HUES48 (cell line): Measurements from ENCODE around the gene VGLL3.

Source experiments
- H3K27ac ChIP-seq: one replicate; pipeline ENCODE4 v1.7.0; 2013; ENCODE audit warnings: low read depth, low read length, inconsistent platforms
- H3K27me3 ChIP-seq: 2 replicates; pipeline ENCODE4 v1.6.1; 2013; ENCODE audit warnings: mild to moderate bottlenecking, low read length; ENCODE audit not compliant: control insufficient read depth, insufficient read depth
- H3K36me3 ChIP-seq: 2 replicates; pipeline ENCODE4 v1.6.1; 2013; ENCODE audit warnings: low read length; ENCODE audit not compliant: control insufficient read depth, insufficient read depth
- H3K4me1 ChIP-seq: 2 replicates; pipeline ENCODE4 v1.6.1; 2013; ENCODE audit warnings: mild to moderate bottlenecking, low read length; ENCODE audit not compliant: control insufficient read depth, insufficient read depth
- H3K4me3 ChIP-seq: 2 replicates; pipeline ENCODE4 v1.5.1; 2013; ENCODE audit warnings: mild to moderate bottlenecking, low read depth, low read length
- H3K9ac ChIP-seq: 2 replicates; pipeline ENCODE4 v1.6.1; 2013; ENCODE audit warnings: mild to moderate bottlenecking, low read depth, low read length, moderate library complexity
- H3K9me3 ChIP-seq: 2 replicates; pipeline ENCODE4 v1.6.1; 2013; ENCODE audit warnings: low read length; ENCODE audit not compliant: control insufficient read depth, insufficient read depth

VGLL3 gene

DNA sequence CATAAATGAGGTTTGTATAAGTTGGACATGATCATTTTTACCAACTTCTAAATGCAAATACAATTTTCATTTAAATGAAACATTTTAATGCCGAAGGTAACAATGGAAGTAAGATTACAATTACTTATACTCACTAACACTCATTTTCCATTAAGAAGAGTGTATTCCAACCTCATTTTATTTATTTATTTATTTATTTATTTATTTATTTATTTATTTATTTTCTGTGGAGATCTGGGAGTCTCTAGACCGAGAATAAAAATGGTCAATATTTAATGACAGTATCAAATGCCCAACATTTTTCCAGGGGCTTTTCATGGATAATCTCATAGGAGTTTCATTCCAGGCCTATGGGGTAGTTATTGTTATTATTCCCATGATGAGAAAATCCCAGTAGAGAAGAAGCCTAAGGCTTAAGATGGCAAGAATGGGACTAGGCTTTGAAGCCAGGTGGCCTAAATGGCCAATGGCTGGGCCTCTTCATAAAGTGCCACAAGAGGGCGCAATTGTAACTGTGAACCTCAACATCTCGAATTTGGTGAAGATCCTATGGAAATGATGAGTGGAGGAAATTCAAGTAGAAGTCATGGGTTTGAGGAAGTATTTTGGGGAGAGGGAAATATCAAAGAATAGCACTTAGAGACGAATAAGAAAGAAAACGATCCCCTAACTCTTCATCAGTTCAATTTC, 21.3 kb downstream of the VGLL3 start:
- Histone ChIP-seq H3K4me1 (peaks cover 8% of the 10 kb centered on the region; the same call in 1 of the 2 replicates), H3K9me3 (no peaks in the 10 kb centered on the region), H3K27ac (no peak overlapping the region), H3K4me3 (no peak overlapping the region), H3K36me3 (no peaks in the 10 kb centered on the region), H3K27me3 (no peaks in the 10 kb centered on the region), H3K9ac (no peak overlapping the region)

DNA sequence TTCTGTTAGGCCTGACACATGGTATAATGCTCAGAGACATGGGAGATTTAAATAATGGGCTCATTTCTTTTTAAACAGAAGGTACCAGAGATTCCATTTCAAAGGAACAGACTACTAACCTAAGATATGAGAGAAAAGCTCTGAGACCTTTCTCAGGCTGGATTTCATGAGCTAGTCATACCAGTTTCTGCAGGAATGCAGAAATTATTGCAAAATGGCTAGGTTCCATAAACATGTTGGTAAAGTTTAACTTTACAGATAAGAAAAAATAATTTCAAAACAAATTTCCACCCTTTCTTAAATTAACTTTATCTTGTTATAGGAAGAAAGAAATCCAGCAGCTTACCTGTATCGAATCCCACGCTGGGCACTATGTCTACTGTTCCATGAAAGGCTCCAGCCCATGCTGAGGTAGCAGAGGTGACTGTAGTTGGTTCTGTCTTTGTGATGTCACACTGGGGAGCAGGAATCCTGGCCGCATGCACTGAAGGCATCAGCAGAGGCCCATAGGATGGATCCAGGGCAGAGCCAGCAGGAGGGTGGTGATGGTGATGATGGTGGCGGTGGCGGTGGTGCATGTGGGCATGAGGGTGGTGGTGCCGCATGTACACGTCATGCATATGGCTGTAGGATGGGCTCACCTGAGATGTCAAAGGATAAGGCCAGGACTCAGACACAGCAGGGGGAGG, 22.6 kb downstream of the VGLL3 start:
- Histone ChIP-seq H3K4me1 (peaks cover 8% of the 10 kb centered on the region; the same call in 1 of the 2 replicates), H3K36me3 (no peaks in the 10 kb centered on the region), H3K9me3 (no peaks in the 10 kb centered on the region), H3K4me3 (no peak overlapping the region), H3K9ac (no peak overlapping the region), H3K27me3 (no peaks in the 10 kb centered on the region), H3K27ac (no peak overlapping the region)

DNA sequence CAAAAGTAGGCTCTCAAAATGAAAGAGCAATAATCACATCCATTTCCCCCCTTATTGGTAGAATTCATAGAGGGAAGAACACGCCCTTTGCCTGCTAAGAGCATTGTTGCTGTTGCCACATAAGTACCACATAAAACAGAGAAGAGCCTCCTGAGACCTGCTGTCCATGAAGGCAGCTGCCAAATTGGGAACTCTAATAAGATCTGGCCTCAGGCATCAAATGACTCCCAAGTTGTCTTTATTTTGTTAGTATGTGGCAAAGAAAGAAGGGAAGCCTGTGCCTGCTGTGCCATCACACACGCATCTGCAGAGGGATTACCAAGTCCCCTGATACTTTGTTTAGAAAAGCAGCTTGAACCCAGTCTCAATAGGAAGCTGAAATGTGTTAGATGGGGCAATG, 23.9 kb downstream of the VGLL3 start:
- H3K4me3 ChIP-seq, result no peak overlapping the region

DNA sequence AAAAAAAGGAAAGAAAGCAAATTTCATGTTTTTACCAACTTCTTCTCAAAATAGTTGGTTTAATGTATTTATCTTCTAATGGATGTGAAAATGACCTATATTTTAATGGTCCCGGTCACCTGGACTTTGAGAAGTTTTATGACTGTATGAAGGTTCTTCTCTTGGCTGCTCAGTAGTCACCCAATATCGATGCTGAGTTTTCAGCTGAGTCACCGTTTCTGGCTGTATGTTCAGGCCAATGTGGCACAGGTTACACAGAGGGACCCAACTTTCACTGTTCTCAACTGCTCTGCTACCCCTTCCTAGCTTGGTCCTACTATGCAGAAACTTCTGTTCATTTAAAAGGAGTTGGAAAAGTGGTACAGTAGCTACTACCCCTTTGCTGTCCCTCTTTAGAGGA, 25.8 kb downstream of the VGLL3 start:
- no peak overlapping the region for H3K4me3 ChIP-seq
- H3K36me3 ChIP-seq, result no peaks in the 10 kb centered on the region
- H3K27ac ChIP-seq, result no peak overlapping the region
- no peaks in the 10 kb centered on the region for H3K9me3 ChIP-seq
- no peak overlapping the region for H3K9ac ChIP-seq
- no peaks in the 10 kb centered on the region for H3K27me3 ChIP-seq
- peaks cover 8% of the 10 kb centered on the region for H3K4me1 ChIP-seq

More for the DNA sequence above, 23.9 kb downstream of the VGLL3 start:
- Histone ChIP-seq H3K36me3 (no peaks in the 10 kb centered on the region), H3K9ac (no peak overlapping the region), H3K27me3 (no peaks in the 10 kb centered on the region), H3K4me1 (peaks cover 8% of the 10 kb centered on the region; the same call in 1 of the 2 replicates), H3K9me3 (no peaks in the 10 kb centered on the region), H3K27ac (peak overlapping the region; percentile 56)

DNA sequence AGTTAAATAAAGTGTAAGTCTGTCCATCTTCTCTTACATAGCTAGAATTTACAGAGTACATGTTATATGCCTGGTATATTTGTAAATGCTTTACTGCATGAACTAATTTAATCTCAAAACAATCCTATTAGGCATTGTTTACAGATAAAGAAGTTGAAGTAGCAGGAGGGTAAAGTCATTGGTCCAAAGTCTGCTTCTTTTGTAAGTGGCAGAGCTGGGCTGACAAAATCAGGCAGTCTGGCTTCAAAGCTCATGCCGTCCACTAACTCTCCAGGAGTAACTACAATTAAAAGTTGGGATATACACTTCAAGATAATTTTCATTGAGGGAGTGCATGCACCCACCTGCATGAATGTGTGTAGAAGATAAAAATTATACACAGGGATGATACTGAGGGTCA, 27.3 kb downstream of the VGLL3 start:
- no peak overlapping the region for H3K27ac ChIP-seq
- peaks cover 12% of the 10 kb centered on the region for H3K4me1 ChIP-seq
- no peak overlapping the region for H3K4me3 ChIP-seq
- H3K9ac ChIP-seq, result no peak overlapping the region
- H3K27me3 ChIP-seq, result no peaks in the 10 kb centered on the region
- no peaks in the 10 kb centered on the region for H3K36me3 ChIP-seq
- H3K9me3 ChIP-seq, result no peaks in the 10 kb centered on the region

DNA sequence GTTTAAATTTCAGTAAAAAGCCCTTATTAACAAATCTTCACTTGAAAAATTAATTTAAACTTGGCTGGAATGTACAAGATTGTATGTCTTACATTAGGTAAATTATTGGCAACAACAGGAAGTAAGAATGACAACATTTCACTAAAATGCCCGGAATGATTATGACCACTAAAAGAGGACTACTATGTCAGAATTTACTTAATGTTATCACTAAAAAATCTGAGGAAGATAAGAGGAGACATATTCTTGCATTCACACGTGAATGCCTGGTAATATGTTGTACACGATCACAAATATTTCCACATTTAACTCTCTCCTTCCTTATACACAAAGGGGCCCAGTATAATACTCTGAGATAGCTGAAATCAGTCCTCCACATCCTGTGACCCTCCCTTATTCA, 29.7 kb downstream of the VGLL3 start:
- Histone ChIP-seq H3K9me3 (no peaks in the 10 kb centered on the region), H3K4me3 (no peak overlapping the region), H3K4me1 (peaks cover 10% of the 10 kb centered on the region; the same call in 1 of the 2 replicates), H3K27me3 (no peaks in the 10 kb centered on the region), H3K36me3 (no peaks in the 10 kb centered on the region), H3K9ac (no peak overlapping the region), H3K27ac (no peak overlapping the region)

DNA sequence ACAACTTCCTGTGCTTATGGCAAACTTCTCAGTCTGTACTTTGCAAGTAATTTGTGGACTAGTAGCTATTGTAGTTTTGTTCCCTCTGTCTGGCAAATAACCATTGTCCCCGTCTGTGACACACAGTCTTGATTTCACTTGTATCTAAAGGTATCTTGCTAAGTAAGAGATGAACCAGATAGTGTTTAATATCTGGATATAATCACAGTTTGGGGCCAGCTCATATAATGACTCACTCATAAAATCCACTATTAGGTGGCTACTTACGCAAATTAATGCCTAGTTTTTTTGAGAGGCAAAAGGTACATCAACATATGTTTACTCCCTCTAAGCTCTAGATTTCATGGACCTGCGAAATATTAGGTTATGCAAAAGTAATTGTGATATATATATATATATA, 30.4 kb downstream of the VGLL3 start:
- H3K27ac ChIP-seq, result no peak overlapping the region
- no peaks in the 10 kb centered on the region for H3K9me3 ChIP-seq
- H3K4me1 ChIP-seq, result peaks cover 10% of the 10 kb centered on the region; the same call in 1 of the 2 replicates
- H3K9ac ChIP-seq, result no peak overlapping the region
- no peaks in the 10 kb centered on the region for H3K36me3 ChIP-seq
- H3K27me3 ChIP-seq, result no peaks in the 10 kb centered on the region
- no peak overlapping the region for H3K4me3 ChIP-seq

DNA sequence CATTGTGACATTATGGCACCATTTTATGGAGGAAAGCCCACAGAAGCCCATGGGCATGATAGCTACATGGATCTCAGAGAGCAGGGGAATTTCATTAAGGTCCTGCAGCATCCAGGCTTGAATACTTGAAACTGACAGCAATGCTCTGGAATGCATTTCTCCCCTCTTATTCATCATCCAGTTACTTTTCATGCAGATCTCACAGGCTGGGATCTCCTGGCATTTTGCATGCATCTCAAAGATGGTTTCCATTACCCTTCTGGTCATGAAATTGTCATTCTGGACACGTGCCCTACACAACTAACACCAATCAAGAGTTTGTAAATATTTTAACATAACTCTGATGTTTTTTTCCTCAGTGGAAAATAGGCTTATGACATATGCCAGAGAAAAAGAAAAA, 32.4 kb downstream of the VGLL3 start:
- peak overlapping the region; percentile 11 for H3K27ac ChIP-seq
- H3K36me3 ChIP-seq, result no peaks in the 10 kb centered on the region
- no peak overlapping the region for H3K9ac ChIP-seq
- no peaks in the 10 kb centered on the region for H3K9me3 ChIP-seq
- no peaks in the 10 kb centered on the region for H3K27me3 ChIP-seq
- no peak overlapping the region for H3K4me3 ChIP-seq
- H3K4me1 ChIP-seq, result peaks cover 19% of the 10 kb centered on the region; the same call in 1 of the 2 replicates

DNA sequence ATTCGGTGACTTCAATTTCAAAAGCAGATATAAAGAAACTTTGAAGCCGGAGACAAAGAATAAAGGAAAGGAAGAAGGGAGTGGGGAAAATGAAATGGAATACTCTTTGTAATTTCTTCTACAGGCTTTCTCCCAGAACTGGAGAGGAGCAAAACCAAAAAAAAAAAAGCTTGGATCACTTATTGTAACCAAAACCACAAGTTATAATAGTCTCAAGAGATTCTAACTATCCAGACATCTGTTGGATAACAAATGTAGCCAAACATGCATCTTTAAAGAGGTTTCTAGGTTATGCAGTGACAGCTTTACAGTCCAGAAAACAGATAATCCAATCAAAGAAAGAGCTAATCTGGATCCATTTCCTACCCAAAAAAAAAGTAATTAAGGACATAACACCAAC, 36.2 kb downstream of the VGLL3 start:
- H3K27ac ChIP-seq, result no peak overlapping the region
- peaks cover 23% of the 10 kb centered on the region; the same call in 1 of the 2 replicates for H3K4me1 ChIP-seq
- H3K27me3 ChIP-seq, result no peaks in the 10 kb centered on the region
- no peaks in the 10 kb centered on the region for H3K36me3 ChIP-seq
- no peak overlapping the region for H3K9ac ChIP-seq
- H3K9me3 ChIP-seq, result no peaks in the 10 kb centered on the region
- no peak overlapping the region for H3K4me3 ChIP-seq

DNA sequence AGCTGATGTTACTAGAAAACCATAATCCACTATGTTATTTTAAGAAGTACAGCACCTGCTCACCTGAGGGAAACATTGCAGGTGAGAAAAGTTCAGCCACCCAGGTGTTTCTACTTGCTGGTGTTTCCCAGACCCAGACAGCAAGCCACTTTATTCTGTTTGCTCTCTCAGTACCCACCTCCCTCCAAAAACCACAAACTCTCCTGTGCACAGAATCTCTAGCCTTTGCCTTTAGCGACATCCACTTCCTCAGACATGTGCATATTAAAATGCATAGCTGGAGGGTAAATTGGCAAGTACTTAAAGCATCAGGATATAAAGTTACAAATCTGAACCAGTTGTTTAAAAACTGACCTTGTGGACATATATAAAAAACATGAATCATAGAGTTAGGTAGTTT, 36.7 kb downstream of the VGLL3 start:
- Histone ChIP-seq H3K27ac (no peak overlapping the region), H3K9ac (no peak overlapping the region), H3K4me1 (peaks cover 24% of the 10 kb centered on the region; the same call in 1 of the 2 replicates), H3K27me3 (no peaks in the 10 kb centered on the region), H3K9me3 (no peaks in the 10 kb centered on the region), H3K4me3 (no peak overlapping the region), H3K36me3 (no peaks in the 10 kb centered on the region)

DNA sequence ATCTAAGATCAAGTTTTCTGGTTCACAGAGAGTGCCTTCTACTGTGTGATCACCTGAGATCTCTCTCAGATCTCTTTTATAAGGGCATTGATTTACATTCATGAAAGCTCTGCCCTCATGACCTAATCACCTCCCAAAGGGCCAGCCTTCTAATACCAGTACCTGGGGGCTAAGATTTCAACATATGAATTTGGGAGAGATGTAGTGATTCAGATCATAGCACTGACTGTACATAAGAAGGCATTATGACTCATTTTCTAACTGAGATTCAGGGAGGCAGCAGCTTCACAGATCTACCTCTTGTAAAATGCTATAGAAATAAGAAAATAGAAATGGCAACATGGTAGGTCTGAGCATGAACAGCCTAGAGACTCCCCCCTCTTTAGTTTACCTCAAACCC, 39.6 kb downstream of the VGLL3 start:
- Histone ChIP-seq H3K27ac (no peak overlapping the region), H3K27me3 (no peaks in the 10 kb centered on the region), H3K4me1 (peaks cover 30% of the 10 kb centered on the region; the same call in 1 of the 2 replicates), H3K4me3 (no peak overlapping the region), H3K9me3 (no peaks in the 10 kb centered on the region), H3K9ac (no peak overlapping the region), H3K36me3 (no peaks in the 10 kb centered on the region)
